ENCODE data around the gene RO60. TPM values are rescaled to one million over a fixed set of nuclear protein-coding genes. Genes with fewer than 3 reads are reported as not detected.

Gene RO60
- total and polyA plus RNA-seq, 2 of the 13 experiments (the other 11 are each of a cell fraction or from before 2014, with no cell fraction given), result 20.3 to 53.7 TPM

GRCh38 chr1:193104907-193105820 lies 45.8 kb downstream of the RO60 start, which contains the start of gene GLRX2 (continued):
- TF ChIP-seq FUBP1 (CRISPR knock-in tag; IDR thresholded peaks at IDR 0.05; ENCODE audit: borderline replicate concordance) (no peak), RFX3 (CRISPR knock-in tag; IDR thresholded peaks at IDR 0.05) (no peak), ZC3H13 (CRISPR knock-in tag; IDR thresholded peaks at IDR 0.05) (no peak), AGO2 (optimal IDR thresholded peaks at IDR 0.05; ENCODE audit: low read depth, low read length) (peak; percentile 32), ZNF503 (CRISPR knock-in tag; IDR thresholded peaks at IDR 0.05) (0 out of 2 replicates have a peak, but pooled peaks have one; percentile 40), ZNF33B (CRISPR knock-in tag; IDR thresholded peaks at IDR 0.05) (no peak; the same call in 1 of the 2 replicates), FLYWCH1 (CRISPR knock-in tag; IDR thresholded peaks at IDR 0.05) (no peak; the same call in 1 of the 2 replicates), HINFP (CRISPR knock-in tag; IDR thresholded peaks at IDR 0.05; ENCODE audit: low read depth) (no peak), ZBTB10 (CRISPR knock-in tag; IDR thresholded peaks at IDR 0.05; ENCODE audit: borderline replicate concordance) (no peak; the same call in 1 of the 2 replicates), ZNF605 (CRISPR knock-in tag; IDR thresholded peaks at IDR 0.05) (no peak), HMGXB4 (CRISPR knock-in tag; IDR thresholded peaks at IDR 0.05; ENCODE audit: borderline replicate concordance in 1 of 2, low read depth in 1 of 2) (peak in 1 of 2 experiments; percentile 78; a peak in 1 of 4 replicates)

All from HepG2 (cell line).